ENCODE data around the gene ALK. TPM values are rescaled to one million over a fixed set of nuclear protein-coding genes. Genes with fewer than 3 reads are reported as not detected.

ALK gene
- total RNA-seq, 1 experiment from 2014 or later = 0.87 TPM

- H3K4me2 ChIP-seq (ENCODE audit: low read length) = peak overlapping the region; percentile 72
- ATAC-seq = peak; percentile 75
- H3K9me3 ChIP-seq (ENCODE audit: low read length) = no peaks in the 10 kb centered on the region
- no peaks in the 10 kb centered on the region for H4K20me1 ChIP-seq (ENCODE audit: low read length)
- no peaks in the 10 kb centered on the region for H3K27me3 ChIP-seq (ENCODE audit: low read length)
- H3K4me3 ChIP-seq (ENCODE audit: low read length) = peak overlapping the region; percentile 31
- H3K4me1 ChIP-seq (ENCODE audit: insufficient read depth, low read length) = peaks cover 42% of the 10 kb centered on the region
- H3K79me2 ChIP-seq (ENCODE audit: low read length) = no peaks in the 10 kb centered on the region
- H3K27ac ChIP-seq (ENCODE audit: low read length) = peak overlapping the region; percentile 96
- ChIA-PET POLR2A (ENCODE audit: unreplicated experiment) (no interaction called here), CTCF (no interaction called here)
- H3F3A ChIP-seq (ENCODE audit: low read length, unreplicated experiment) = peaks cover 13% of the 10 kb centered on the region
- no peaks in the 10 kb centered on the region for H3K9me2 ChIP-seq (replicated peaks; ENCODE audit: low read length)
- BruUV-seq (replicated peaks) = no TSS peak
- peak overlapping the region; percentile 49 for H3K9ac ChIP-seq (ENCODE audit: low read length)
- intact Hi-C loops (cut with micrococcal nuclease) = loop anchor here (1.0 to 5.0 kb wide), 6 partner anchors 34 to 259 kb away; partner anchors contain the start of gene ALK
- H3K36me3 ChIP-seq (ENCODE audit: low read depth, low read length) = no peaks in the 10 kb centered on the region
- peak; percentile 83 for DNase-seq
- H2AFZ ChIP-seq (ENCODE audit: low read length) = peak overlapping the region; percentile 51
- TF ChIP-seq EZH2 (IDR thresholded peaks at IDR 0.05; ENCODE audit: low read length, unreplicated experiment) = no peak
- TF ChIP-seq EZH2phosphoT487 (IDR thresholded peaks at IDR 0.05; ENCODE audit: borderline replicate concordance, low read length) = no peak
- no peak for TF ChIP-seq CTCF (conservative IDR thresholded peaks at IDR 0.05; ENCODE audit: low read depth, low read length)
These were observed 258.1 kb downstream of the ALK start for GRCh38 chr2:29663268-29663667.

GRCh38 chr2:29662861-29663260 lies 258.5 kb downstream of the ALK start:
- POLR2A ChIA-PET (ENCODE audit: unreplicated experiment) = no interaction called here

More at GRCh38 chr2:29662861-29663260, 258.5 kb downstream of the ALK start:
- ATAC-seq (peak; percentile 57), DNase-seq (peak; percentile 83)
- Histone ChIP-seq H3K79me2 (ENCODE audit: low read length) (no peaks in the 10 kb centered on the region), H3K27ac (ENCODE audit: low read length) (peak overlapping the region; percentile 96), H3K9me3 (ENCODE audit: low read length) (no peaks in the 10 kb centered on the region), H3K4me3 (ENCODE audit: low read length) (peak overlapping the region; percentile 31), H3K9me2 (replicated peaks; ENCODE audit: low read length) (no peaks in the 10 kb centered on the region), H3F3A (ENCODE audit: low read length, unreplicated experiment) (peaks cover 13% of the 10 kb centered on the region), H3K36me3 (ENCODE audit: low read depth, low read length) (no peaks in the 10 kb centered on the region), H3K9ac (ENCODE audit: low read length) (peak overlapping the region; percentile 49), H3K4me1 (ENCODE audit: insufficient read depth, low read length) (peaks cover 42% of the 10 kb centered on the region), H3K27me3 (ENCODE audit: low read length) (no peaks in the 10 kb centered on the region), H2AFZ (ENCODE audit: low read length) (peak overlapping the region; percentile 51; the same call in 1 of the 2 replicates), H4K20me1 (ENCODE audit: low read length) (no peaks in the 10 kb centered on the region), H3K4me2 (ENCODE audit: low read length) (peak overlapping the region; percentile 72)
- BruUV-seq (replicated peaks) = no TSS peak
- CTCF ChIA-PET = no interaction called here
- no peak for TF ChIP-seq CTCF (conservative IDR thresholded peaks at IDR 0.05; ENCODE audit: low read depth, low read length)
- TF ChIP-seq EZH2phosphoT487 (IDR thresholded peaks at IDR 0.05; ENCODE audit: borderline replicate concordance, low read length) = no peak
- TF ChIP-seq EZH2 (IDR thresholded peaks at IDR 0.05; ENCODE audit: low read length, unreplicated experiment) = no peak
- intact Hi-C loops (cut with micrococcal nuclease) = loop anchor here (1.0 to 5.0 kb wide), 6 partner anchors 34 to 259 kb away; partner anchors contain the start of gene ALK
